GM19193 (cell line): ENCODE data around the gene IL17RB.

ENCODE experiments used
- POLR2A ChIP-seq: IDR thresholded peaks from 4 replicates; pipeline ENCODE4 v1.6.1; 2011; ENCODE audit not compliant: insufficient read depth, insufficient read length; ENCODE audit errors: extremely low read depth

IL17RB gene

DNA sequence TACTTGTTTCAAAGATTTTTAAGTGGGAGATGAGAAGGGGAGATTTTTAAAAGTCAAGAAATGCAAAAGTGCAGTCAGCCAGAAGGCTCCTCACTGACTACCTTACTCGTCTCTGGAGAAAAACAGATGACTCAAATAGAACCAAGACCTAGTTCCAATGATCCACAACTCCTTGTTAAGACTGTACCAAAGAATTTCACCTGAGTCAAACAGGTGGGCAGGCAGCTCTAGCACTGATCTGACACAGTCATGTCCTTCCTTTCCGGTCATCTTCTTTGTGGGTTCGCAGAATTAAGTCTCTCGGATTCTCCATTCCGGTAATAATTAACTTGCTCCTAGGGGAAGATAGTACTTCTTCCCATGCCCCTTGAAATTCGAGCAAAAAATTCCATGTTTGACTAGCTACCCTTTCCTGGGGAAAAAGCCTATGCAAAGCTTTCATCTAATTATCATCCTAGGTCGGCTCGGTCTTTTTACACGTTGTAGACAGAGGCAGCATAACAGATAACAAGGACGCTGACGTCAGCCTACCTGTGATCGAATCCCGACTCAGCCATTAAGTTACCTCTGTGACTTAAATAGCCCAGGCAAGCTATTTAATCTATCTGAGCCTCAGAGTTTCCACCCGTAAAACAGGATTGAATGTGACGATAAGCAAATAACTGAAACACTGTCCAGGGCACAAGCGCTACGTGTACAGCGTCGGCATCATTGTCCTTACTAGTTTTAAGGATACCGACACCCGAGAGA, 44.5 kb downstream of the IL17RB start:
- no peak for TF ChIP-seq POLR2A

DNA sequence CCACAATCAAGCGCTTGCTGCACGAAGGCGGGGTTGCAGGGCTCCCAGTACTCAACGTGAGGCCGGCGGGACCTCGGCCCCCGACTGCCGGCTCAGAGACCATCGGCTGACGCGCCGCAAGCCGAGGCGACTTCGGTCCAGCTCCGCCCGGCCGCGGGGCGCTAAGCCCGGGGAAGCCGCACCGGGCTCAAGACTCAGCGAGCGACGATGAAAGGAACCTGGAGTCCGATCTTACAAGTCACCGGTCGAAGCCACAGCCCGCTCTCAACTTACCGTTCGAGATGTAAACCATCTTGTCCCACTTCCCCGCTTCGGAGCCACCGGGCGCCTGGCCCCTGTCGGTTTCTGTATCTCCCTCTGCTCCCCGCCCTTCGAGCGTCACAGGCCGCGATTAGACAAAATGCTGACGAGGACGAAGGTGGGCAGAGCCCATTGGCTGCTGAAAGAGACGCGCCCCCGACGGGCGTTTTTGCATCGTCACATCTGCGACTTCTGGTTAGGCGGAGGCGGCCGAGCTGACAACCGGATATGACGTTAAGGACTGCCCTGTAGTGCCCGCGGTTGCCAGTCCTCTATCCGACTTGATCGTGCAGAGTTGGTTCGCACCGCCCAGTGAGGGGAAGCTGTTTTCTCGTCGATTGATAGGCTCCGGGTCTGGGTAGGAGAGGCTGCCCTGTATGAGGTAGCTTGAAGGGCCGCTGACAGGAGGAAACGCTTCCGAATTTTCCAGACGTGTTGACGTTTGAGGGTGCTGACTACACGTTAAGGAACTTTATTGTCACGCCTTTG, 45.3 kb downstream of the IL17RB start, which contains the start of gene SELENOK:
TSS of gene SELENOK (minus strand) at position 363 of the 789 bp plus-strand sequence.
- peak; percentile 94 for TF ChIP-seq POLR2A

DNA sequence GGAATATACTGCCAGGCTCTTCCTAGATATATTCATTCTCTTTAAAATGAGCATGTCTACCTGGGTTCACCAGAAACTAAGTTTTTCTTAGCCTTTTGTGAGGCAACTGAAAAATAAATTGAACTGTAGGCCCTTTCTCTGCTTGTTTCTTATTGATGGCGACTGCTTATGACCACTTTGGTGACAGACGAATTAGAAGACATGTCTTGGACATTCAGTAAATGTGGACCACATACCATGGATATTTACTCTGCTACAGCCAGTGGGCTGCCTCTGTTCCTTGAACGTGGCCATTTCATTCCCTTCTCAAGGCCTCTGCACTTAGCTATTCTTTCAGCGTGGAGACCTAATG, 45.9 kb downstream of the IL17RB start:
- no peak for TF ChIP-seq POLR2A

DNA sequence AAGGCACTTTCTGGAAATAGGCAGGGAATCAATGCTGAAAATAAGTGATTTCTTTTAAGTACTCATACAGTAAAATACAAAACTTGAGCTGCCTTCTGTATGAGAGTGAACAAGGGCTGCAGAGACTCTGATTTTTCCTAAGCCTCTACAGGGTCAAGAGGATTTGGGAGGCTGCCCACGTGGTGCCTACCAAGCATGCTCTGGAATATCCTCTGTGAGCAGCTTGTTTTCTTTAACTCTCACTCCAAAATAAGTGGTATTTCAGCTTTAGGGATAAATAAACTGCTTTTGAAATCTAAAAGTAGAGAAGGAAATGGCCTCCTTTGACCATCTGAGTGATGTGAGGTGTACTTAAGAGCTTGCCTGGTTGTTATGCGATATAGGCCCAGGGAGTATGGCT, 53.4 kb downstream of the IL17RB start:
- TF ChIP-seq POLR2A, result no peak

DNA sequence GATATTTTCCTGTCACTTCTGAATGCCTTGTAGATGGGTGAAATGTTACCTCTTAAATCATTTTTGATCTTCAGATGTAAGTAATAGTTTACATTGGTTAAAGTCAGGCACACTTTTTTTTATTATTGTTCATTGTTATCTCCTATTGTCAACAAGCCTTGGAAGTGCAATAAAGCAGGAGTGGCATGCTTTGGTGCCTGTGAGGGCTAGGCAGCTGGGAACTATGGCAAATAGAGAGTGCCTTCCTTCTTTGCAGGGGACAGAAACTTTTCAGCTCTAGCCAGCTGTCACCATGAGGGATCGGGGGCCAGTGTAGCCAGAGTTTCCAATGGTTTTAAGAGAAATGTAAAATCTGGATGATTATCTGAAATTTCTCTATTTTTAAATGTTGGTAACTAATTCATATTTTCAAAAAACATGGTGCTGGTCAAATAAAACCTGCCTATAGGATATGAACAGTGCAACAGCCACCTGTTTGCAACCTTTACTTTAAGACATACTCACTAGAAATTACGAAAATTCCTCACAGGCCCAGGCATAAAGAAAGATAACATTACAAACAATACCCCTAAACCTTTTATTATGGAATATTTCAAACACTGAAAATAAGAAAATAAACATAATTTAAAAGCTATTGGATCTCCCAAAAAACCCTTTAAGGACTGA, 54.4 kb downstream of the IL17RB start:
- no peak for TF ChIP-seq POLR2A

DNA sequence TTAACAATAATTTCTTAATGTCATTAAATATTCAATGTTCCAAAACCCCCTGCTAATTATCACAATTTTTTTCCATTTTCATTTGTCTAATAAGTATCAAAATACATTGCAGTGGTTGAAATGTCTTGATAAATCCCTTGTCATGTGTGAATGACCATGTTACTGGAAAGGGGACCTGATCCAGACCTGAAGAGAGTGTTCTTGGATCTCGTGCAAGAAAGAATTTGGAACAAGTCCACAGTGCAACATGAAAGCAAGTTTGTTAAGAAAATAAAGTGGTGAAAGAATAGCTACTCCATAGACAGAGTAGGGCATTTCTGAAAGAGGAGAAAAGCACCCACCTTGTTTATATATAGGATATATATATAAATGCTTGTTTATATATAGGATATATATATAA, 55.7 kb downstream of the IL17RB start:
- no peak for TF ChIP-seq POLR2A

DNA sequence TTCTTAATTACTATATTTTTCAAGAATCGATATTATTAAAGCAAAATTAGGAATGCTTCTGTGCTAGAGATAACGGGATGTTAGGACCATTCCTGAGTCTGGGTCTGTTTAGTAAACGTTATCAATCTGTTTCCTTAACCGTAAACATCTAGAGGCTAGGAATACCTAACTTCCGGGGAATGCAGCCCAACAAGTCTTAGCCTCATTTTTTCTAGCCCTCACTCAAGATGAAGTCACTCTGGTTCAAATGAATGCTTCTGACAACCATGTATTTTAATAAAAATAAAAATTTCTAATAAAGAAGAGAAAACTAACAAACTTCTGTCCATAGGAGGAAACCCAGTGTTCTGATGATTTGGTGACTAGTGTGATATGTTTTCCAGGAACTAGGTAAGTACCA, 56.3 kb downstream of the IL17RB start:
- no peak for TF ChIP-seq POLR2A

DNA sequence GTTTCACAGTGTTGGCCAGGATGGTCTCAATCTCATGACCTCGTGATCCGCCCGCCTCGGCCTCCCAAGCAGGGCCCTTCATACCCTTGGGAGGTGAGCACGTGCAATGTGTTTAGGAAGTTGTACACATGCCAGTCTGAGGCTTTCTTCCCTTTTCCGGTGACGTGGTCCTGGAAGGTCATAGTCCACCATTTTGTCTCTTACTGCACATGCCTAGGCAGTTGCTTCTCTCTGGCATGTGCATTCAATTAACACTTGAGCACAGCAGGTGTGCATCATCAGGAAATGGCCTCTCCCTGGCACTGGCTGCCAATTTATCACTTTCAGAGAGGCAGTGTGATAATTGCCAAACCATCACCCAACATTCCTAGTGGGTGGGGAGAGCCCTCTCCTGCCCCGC, 67.0 kb downstream of the IL17RB start:
- no peak for TF ChIP-seq POLR2A
